GM23338 (cell line): ENCODE data around the gene NFIA. TPM values are rescaled to one million over a fixed set of nuclear protein-coding genes. Genes with fewer than 3 reads are reported as not detected.

ENCODE experiments used
- ATAC-seq: fragments of 200-7000 bp; cut with Tn5 transposase; 3 replicates; pipeline ENCODE4 v1.9.1; 2020
- DNase-seq: peaks from one replicate; pipeline ENCODE4 v3.0.0-alpha.2; 2015; ENCODE audit warnings: low spot score
- H2AFZ ChIP-seq: fragments of 200-600 bp; sonication (generic); 2 replicates; pipeline ENCODE4 v1.8.0; 2016; ENCODE audit warnings: antibody characterized with exemption, mild to moderate bottlenecking, moderate library complexity
- H3F3A ChIP-seq: fragments of 200-600 bp; sonication (generic); replicated peaks from 2 replicates; pipeline ENCODE4 v1.8.0; 2017; ENCODE audit warnings: antibody characterized with exemption, mixed run types, low read depth
- H3K27ac ChIP-seq: fragments of 200-600 bp; sonication (generic); 2 replicates; pipeline ENCODE4 v1.6.1; 2016; ENCODE audit warnings: low read depth
- H3K27me3 ChIP-seq: fragments of 200-600 bp; sonication (generic); 2 replicates; pipeline ENCODE4 v1.8.0; 2016; ENCODE audit warnings: mild to moderate bottlenecking, mixed run types, moderate library complexity; ENCODE audit not compliant: insufficient read depth
- H3K36me3 ChIP-seq: fragments of 200-600 bp; sonication (generic); 2 replicates; pipeline ENCODE4 v1.8.0; 2016; ENCODE audit warnings: mild to moderate bottlenecking; ENCODE audit not compliant: insufficient read depth
- H3K4me1 ChIP-seq: fragments of 200-600 bp; sonication (generic); 2 replicates; pipeline ENCODE4 v1.8.0; 2016; ENCODE audit warnings: mild to moderate bottlenecking, moderate library complexity; ENCODE audit not compliant: insufficient read depth
- H3K4me2 ChIP-seq: fragments of 200-600 bp; sonication (generic); 2 replicates; pipeline ENCODE4 v1.7.1; 2017; ENCODE audit warnings: mixed run types
- H3K4me3 ChIP-seq: fragments of 200-600 bp; sonication (generic); 2 replicates; pipeline ENCODE4 v1.6.1; 2016; ENCODE audit warnings: mixed run types
- H3K79me2 ChIP-seq: fragments of 200-600 bp; sonication (generic); replicated peaks from 2 replicates; pipeline ENCODE4 v1.8.0; 2017; ENCODE audit warnings: mild to moderate bottlenecking; ENCODE audit not compliant: insufficient read depth
- H3K9me2 ChIP-seq: fragments of 200-600 bp; sonication (generic); 2 replicates; pipeline ENCODE4 v1.8.0; 2017; ENCODE audit not compliant: insufficient read depth
- H4K20me1 ChIP-seq: fragments of 200-600 bp; sonication (generic); replicated peaks from 2 replicates; pipeline ENCODE4 v1.8.0; 2017; ENCODE audit warnings: mild to moderate bottlenecking; ENCODE audit not compliant: insufficient read depth
- H3K27ac Mint-ChIP-seq: 2 replicates; pipeline ENCODE4 v1.8.0; 2020; ENCODE audit warnings: inconsistent platforms, mild to moderate bottlenecking, moderate library complexity, mixed read lengths
- H3K27me3 Mint-ChIP-seq: 3 replicates; pipeline ENCODE4 v1.8.0; 2022; ENCODE audit warnings: low read depth, mild to moderate bottlenecking, moderate library complexity, mixed read lengths, inconsistent platforms; ENCODE audit not compliant: insufficient read depth, poor library complexity
- H3K36me3 Mint-ChIP-seq: 3 replicates; pipeline ENCODE4 v1.8.0; 2021; ENCODE audit warnings: low read depth, mild to moderate bottlenecking, inconsistent platforms, moderate library complexity, mixed read lengths
- H3K4me1 Mint-ChIP-seq: 3 replicates; pipeline ENCODE4 v1.8.0; 2020; ENCODE audit warnings: mild to moderate bottlenecking, inconsistent platforms, mixed read lengths
- H3K4me3 Mint-ChIP-seq: 3 replicates; pipeline ENCODE4 v1.8.0; 2021; ENCODE audit warnings: moderate library complexity, mild to moderate bottlenecking, inconsistent platforms, mixed read lengths
- H3K9me3 Mint-ChIP-seq: 3 replicates; pipeline ENCODE4 v1.8.0; 2020; ENCODE audit warnings: moderate library complexity, mild to moderate bottlenecking, inconsistent platforms, mixed read lengths
- CREB1 ChIP-seq: fragments of 250-450 bp; sonication (Bioruptor Pico); IDR thresholded peaks from 2 replicates; pipeline ENCODE4 v1.5.0; 2020; ENCODE audit warnings: low read depth, mild to moderate bottlenecking, moderate library complexity
- EZH2 ChIP-seq: fragments of 200-600 bp; sonication (generic); IDR thresholded peaks from one replicate; pipeline ENCODE4 v1.8.0; 2017; ENCODE audit warnings: antibody characterized with exemption, mild to moderate bottlenecking, low read depth; ENCODE audit not compliant: unreplicated experiment
- EZH2phosphoT487 ChIP-seq: fragments of 200-600 bp; sonication (generic); IDR thresholded peaks from one replicate; pipeline ENCODE4 v1.8.1; 2018; ENCODE audit warnings: antibody characterized with exemption; ENCODE audit not compliant: unreplicated experiment
- JUNB ChIP-seq: IDR thresholded peaks from one replicate; pipeline ENCODE4 v1.6.1; 2016; ENCODE audit warnings: antibody characterized with exemption; ENCODE audit not compliant: unreplicated experiment
- REST ChIP-seq: IDR thresholded peaks from one replicate; pipeline ENCODE4 v1.6.1; 2018; ENCODE audit warnings: antibody characterized with exemption; ENCODE audit not compliant: unreplicated experiment
- STAT1 ChIP-seq: IDR thresholded peaks from one replicate; pipeline ENCODE4 v1.6.1; 2016; ENCODE audit warnings: antibody characterized with exemption; ENCODE audit not compliant: unreplicated experiment
- ZNF114 ChIP-seq: fragments of 250-450 bp; sonication (Bioruptor Pico); IDR thresholded peaks from 2 replicates; pipeline ENCODE4 v1.5.0; 2020; ENCODE audit warnings: mild to moderate bottlenecking, moderate library complexity
- ZNF331 ChIP-seq: fragments of 250-450 bp; sonication (Bioruptor Pico); IDR thresholded peaks from 2 replicates; pipeline ENCODE4 v1.5.0; 2020; ENCODE audit warnings: low read depth, mild to moderate bottlenecking, moderate library complexity
- polyA plus RNA-seq: library from polyadenylated mRNA; unstranded; fragments of >200 nt; fragmentation: Nextera tagmentation; extraction: Ambion mirVana; gene quantifications from 2 replicates; pipeline ENCODE4 v1.2.1, GENCODE V29; 2016
- total RNA-seq: library from RNA; depleted of rRNA; stranded (reverse); fragments of >200 nt; shearing (Covaris generic); gene quantifications from 2 replicates; pipeline ENCODE4 v1.2.3, GENCODE V29; 2014
- TF ChIP-seq, protein P1 (sequence below): IDR thresholded peaks from 2 replicates; pipeline ENCODE4 v1.6.1; 2016; ENCODE audit warnings: antibody characterized with exemption

Gene NFIA
- total and polyA plus RNA-seq, 2 experiments from 2014 or later = 0.97 to 2.3 TPM

GRCh38 chr1:61399199-61399598, 316.8 kb downstream of the NFIA start:
- peaks cover 4% of the 10 kb centered on the region; the same call in 1 of the 3 replicates for H3K4me1 Mint-ChIP-seq

GRCh38 chr1:61400131-61400770, 317.9 kb downstream of the NFIA start:
- ATAC-seq (no peak), DNase-seq (no peak)
- no peak overlapping the region for H3K4me3 Mint-ChIP-seq
- Histone ChIP-seq H2AFZ (no peak overlapping the region), H3K27me3 (no peaks in the 10 kb centered on the region), H3K4me3 (no peak overlapping the region), H3K4me1 (no peaks in the 10 kb centered on the region), H3K9me2 (no peaks in the 10 kb centered on the region), H3F3A (no peaks in the 10 kb centered on the region), H3K36me3 (no peaks in the 10 kb centered on the region), H3K27ac (no peak overlapping the region), H3K4me2 (no peak overlapping the region), H3K79me2 (no peaks in the 10 kb centered on the region), H4K20me1 (no peaks in the 10 kb centered on the region)
- no peaks in the 10 kb centered on the region for H3K9me3 Mint-ChIP-seq
- H3K36me3 Mint-ChIP-seq = no peaks in the 10 kb centered on the region
- H3K4me1 Mint-ChIP-seq = peaks cover 4% of the 10 kb centered on the region; the same call in 1 of the 3 replicates
- H3K27ac Mint-ChIP-seq = no peak overlapping the region
- no peaks in the 10 kb centered on the region for H3K27me3 Mint-ChIP-seq
- no peak for TF ChIP-seq CREB1 (CRISPR knock-in tag)
- TF ChIP-seq STAT1 = no peak
- TF ChIP-seq REST = no peak
- no peak for TF ChIP-seq ZNF331 (CRISPR knock-in tag)
- TF ChIP-seq, protein P1, sequence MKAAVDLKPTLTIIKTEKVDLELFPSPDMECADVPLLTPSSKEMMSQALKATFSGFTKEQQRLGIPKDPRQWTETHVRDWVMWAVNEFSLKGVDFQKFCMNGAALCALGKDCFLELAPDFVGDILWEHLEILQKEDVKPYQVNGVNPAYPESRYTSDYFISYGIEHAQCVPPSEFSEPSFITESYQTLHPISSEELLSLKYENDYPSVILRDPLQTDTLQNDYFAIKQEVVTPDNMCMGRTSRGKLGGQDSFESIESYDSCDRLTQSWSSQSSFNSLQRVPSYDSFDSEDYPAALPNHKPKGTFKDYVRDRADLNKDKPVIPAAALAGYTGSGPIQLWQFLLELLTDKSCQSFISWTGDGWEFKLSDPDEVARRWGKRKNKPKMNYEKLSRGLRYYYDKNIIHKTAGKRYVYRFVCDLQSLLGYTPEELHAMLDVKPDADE = no peak
- no peak for TF ChIP-seq EZH2
- TF ChIP-seq JUNB = no peak
- no peak for TF ChIP-seq EZH2phosphoT487
- TF ChIP-seq ZNF114 (CRISPR knock-in tag) = no peak

More at GRCh38 chr1:61399199-61399598, 316.8 kb downstream of the NFIA start:
- no peaks in the 10 kb centered on the region for H4K20me1 ChIP-seq
- no peak overlapping the region for H3K4me2 ChIP-seq
- H3K4me1 ChIP-seq = no peaks in the 10 kb centered on the region
- H3K79me2 ChIP-seq = no peaks in the 10 kb centered on the region
- ATAC-seq (no peak), DNase-seq (no peak)
- Mint-ChIP-seq H3K4me3 (no peak overlapping the region), H3K9me3 (no peaks in the 10 kb centered on the region), H3K36me3 (no peaks in the 10 kb centered on the region), H3K27me3 (no peaks in the 10 kb centered on the region), H3K27ac (no peak overlapping the region)
- TF ChIP-seq EZH2phosphoT487 = no peak
- TF ChIP-seq STAT1 = no peak
- TF ChIP-seq, protein P1 = no peak
- no peak for TF ChIP-seq ZNF114 (CRISPR knock-in tag)
- no peaks in the 10 kb centered on the region for H3K36me3 ChIP-seq
- no peaks in the 10 kb centered on the region for H3F3A ChIP-seq
- H2AFZ ChIP-seq = no peak overlapping the region
- H3K27ac ChIP-seq = no peak overlapping the region
- no peaks in the 10 kb centered on the region for H3K27me3 ChIP-seq
- H3K9me2 ChIP-seq = no peaks in the 10 kb centered on the region
- H3K4me3 ChIP-seq = no peak overlapping the region
